GM19239 (cell line): ENCODE measurements around the gene HMGN5.
A peak's percentile ranks its signal among the peaks of the same experiment; 100 is the strongest.

ENCODE experiments used
- DNase-seq: peaks from one replicate; pipeline ENCODE4 v3.0.0; 2011; ENCODE audit warnings: low spot score; ENCODE audit not compliant: insufficient read length
- FAIRE-seq: peaks from 2 replicates; lab custom pipeline; 2011; peaks lifted over from hg19 to GRCh38; lab: Jason Lieb, UNC

HMGN5 gene

GRCh38 chrX:81201671-81202455 lies at the start of gene HMGN5, which contains the start of gene SH3BGRL:
Gene HMGN5, minus strand, starts transcription at chrX:81201913. Its CDS starts 80,364 bp downstream, at chrX:81121549.
Gene SH3BGRL, plus strand, starts transcription at chrX:81202102. Its CDS starts 99 bp downstream, at chrX:81202201.
- peak; percentile 88 for FAIRE-seq
- peak; percentile 14 for DNase-seq

- FAIRE-seq (no peak), DNase-seq (no peak)
These were observed 40.0 kb upstream of the HMGN5 start for GRCh38 chrX:81241753-81242152.

DNA sequence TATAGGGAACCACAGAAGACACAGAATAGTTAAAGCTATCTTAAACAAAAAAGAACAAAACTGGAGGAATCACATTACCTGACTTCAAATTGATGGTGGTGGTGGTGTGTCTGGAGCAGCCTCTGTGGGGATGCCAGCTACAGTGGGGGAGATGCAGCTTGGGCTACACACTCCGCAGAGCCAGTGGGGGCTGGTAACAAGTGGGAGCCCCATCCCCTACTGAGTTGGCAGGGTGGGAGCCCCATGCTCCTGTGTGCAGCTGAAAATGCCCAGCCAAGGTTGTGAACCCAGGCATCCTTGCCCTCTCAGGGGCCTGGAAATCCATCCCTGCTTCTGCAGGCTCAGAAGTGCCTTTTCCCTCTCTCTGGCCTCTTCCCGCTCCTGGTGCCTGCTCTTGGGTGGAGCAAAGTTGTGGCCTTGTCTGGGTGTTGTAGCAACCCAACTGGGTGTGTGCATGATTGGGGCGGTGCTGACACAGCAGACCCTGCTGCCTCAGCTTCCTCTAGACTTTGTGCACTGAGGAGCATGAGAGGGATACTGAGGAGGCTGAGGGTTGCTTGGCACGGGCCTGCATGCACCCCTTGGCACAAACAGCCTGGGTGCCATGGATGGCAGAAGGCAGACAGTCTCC lies 39.1 kb upstream of the HMGN5 start:
- FAIRE-seq: no peak
- DNase-seq: no peak

DNA sequence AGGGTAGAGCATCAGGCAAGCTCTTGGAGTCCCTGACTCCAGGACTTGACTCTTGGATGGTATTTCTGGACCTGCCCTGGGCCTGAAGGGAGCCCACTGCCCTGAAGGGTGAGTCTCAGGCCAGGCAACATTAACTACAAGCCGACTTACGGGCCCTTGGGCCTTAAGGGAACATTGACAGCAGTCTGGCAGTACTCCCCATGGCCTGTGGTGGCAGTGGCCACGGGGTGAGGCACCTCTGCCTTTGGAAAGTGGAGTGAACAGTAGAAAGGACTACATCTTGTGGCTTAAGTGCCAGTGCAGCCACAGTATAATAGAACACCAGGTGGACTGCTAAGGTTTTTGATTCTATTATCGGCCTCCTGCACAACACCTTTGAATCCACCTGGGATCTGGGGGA lies 36.5 kb upstream of the HMGN5 start:
- FAIRE-seq: no peak
- no peak for DNase-seq

GRCh38 chrX:81237516-81237915 lies 35.8 kb upstream of the HMGN5 start:
- no peak for FAIRE-seq

DNA sequence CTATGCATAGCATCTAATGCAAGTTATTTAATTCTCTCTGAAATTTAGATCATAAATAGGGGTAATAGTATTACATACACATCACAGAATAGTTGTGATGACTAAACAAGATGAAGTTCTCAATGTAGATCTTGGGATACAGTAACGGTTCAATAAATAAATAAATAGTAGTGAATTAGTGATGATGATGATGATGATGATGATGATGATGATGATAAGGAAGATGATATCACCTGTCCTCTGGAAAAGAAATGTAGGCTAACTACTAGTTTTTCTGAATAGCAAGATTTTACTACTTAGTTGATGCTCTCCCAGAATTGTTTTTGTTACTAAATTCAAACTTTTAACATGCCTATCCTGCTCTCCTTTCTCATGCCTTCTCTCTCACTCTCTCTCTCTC lies 30.5 kb upstream of the HMGN5 start:
- DNase-seq (no peak), FAIRE-seq (peak; percentile 26)

More at GRCh38 chrX:81237516-81237915, 35.8 kb upstream of the HMGN5 start:
- no peak for DNase-seq

GRCh38 chrX:81231476-81231875 lies 29.8 kb upstream of the HMGN5 start:
- DNase-seq: no peak
- no peak for FAIRE-seq

DNA sequence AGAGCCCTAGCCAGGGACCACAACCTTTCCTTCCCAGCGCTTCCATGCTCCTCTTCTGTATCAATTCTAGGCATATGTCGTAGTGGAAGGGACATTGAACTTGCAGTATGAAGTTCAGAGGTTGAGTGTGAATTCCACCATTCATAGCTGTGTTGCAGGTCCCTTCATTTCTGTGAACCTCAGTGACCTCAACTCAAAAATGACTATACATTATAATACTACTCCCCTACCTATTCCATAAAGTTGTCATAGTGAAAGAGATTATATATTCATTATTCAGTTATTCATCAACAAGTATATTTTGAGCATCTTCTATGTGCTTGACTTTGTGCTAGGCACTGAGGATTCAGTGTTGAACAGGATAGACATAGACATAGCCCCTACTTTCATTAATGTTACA lies 28.2 kb upstream of the HMGN5 start:
- FAIRE-seq: no peak
- no peak for DNase-seq

GRCh38 chrX:81229229-81229628 lies 27.5 kb upstream of the HMGN5 start:
- DNase-seq (no peak), FAIRE-seq (no peak)

DNA sequence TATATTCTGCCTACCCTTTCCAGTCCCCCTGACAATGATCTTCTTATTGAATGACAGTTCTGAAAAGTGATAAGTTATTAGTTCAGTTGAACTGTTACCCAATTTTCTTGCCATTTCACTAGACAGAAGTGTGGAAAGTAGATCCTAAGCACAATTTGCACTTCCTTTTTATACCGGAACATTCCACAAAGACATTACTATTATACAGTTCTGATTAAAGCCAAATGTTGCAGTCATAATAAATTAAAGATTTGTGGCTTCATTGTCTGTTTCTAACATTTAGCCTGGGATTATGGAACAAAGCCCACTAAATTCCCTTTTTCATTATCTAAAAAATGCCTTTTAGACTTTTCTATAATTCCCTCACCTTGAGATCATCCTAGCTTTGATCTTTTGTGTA lies 14.0 kb upstream of the HMGN5 start:
- DNase-seq: no peak
- no peak for FAIRE-seq

- no peak for FAIRE-seq
These were observed 7.2 kb upstream of the HMGN5 start for GRCh38 chrX:81208916-81209315.

GRCh38 chrX:81206476-81206875 lies 4.8 kb upstream of the HMGN5 start:
- FAIRE-seq: no peak
- DNase-seq: no peak

More at GRCh38 chrX:81208916-81209315, 7.2 kb upstream of the HMGN5 start:
- DNase-seq: no peak

GRCh38 chrX:81205551-81205950 lies 3.8 kb upstream of the HMGN5 start:
- DNase-seq (no peak), FAIRE-seq (no peak)

DNA sequence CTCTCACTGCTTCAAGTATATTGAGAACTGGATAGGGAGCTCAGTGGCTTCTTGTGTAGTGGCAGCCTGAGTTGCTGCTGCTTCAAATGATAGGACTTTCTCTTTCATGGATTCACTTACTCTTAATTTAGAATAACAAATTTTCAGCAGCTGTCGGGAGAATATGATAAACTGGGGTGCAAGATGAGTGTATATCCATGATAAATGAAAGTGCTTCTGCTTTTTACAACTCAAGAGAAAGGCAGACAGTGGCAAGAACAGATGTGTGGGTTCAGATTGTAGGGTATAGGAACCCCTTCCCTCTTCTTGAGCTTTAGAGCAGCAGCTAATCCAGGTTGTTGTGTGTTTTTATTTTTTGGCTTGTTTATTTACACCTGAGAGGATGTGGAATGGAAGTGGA lies 1.2 kb upstream of the HMGN5 start:
- FAIRE-seq (no peak), DNase-seq (no peak)

GRCh38 chrX:81202456-81202819 lies 725 bp upstream of the HMGN5 start:
- no peak for DNase-seq
- FAIRE-seq: peak; percentile 72

- no peak for DNase-seq
- peak; percentile 31 for FAIRE-seq
These were observed 642 bp downstream of the HMGN5 start for GRCh38 chrX:81201071-81201470.

- DNase-seq (no peak), FAIRE-seq (peak; percentile 87)
These were observed 6.0 kb downstream of the HMGN5 start for GRCh38 chrX:81195712-81196111.

GRCh38 chrX:81195259-81195658 lies 6.5 kb downstream of the HMGN5 start:
- no peak for DNase-seq
- no peak for FAIRE-seq

DNA sequence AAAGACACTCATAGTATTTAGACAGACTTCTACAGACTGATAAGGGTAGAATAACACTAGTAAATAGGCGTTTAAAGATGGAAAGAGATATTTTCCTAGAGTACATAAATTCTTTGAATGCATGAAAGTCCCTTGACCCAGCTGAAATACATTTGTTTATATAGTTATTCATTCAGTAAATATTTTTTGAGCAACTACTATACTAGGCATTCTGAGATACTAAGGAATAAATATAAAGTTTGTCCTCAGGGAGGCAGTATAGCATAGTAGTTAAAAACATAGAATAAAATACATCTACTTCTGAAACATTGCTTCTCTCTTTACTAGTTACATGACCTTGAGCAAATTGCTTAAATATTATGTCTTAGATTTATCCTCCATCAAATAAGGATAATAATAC lies 27.4 kb downstream of the HMGN5 start:
- FAIRE-seq (peak; percentile 37), DNase-seq (no peak)

DNA sequence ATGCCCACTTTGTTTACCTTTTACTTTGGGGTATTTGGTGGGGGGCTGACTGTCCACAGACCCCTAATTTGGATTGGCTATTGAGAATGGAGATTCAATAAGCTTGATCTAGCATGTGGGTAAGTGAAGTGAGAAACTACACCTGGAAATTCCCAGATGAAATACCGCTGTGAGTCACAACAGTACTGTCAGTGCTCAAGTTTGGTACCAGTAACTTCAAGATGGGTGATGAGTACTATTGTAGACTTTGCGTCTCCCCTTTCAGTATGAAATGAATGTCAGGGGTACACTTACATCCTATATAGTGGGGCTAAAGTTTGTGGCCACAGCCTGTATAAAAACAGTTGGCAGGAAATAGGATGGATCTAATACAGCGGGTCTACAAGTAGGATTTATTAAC lies 33.3 kb downstream of the HMGN5 start:
- no peak for DNase-seq
- no peak for FAIRE-seq

DNA sequence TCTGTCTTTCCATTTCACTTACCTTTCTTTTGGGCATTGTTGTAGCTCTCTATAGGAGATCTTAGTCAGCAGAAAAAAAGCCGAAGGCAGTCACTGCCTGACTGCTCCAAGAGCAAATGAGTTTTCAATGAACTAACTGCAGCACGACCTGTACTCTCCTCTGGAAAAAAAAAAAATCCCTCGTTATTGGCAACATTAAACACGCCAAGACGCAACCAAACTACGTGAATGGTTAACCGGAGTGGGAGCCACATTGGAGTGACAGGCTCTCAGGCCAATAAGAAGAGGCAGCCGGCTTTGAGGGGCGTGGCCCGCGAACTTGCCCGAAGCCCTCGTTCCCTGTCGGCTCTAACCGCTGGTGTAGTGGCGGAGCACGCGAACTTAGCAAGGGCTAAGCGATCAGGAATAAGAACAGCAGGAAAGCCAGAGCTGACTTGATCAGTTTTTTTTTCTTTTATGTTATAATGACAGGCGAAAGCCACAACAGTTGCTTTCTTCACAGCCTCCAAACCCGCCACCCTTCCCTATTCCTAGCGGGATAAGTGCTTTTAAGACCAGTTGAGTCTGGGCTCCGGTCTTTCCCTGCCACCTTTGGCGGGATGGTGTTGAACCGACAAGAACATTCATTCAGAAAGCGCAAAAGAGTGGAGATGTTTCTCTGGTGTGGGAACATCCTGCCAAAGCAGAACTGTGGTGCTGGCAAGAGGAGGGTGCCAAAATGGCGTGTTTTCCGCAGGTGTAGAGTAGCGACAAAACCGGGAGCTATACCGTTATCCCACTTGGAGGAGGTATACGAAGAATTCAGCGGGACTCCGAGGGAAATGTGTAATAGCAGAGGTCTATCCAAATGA lies 80.0 kb downstream of the HMGN5 start:
- FAIRE-seq: peak; percentile 35
- DNase-seq: peak; percentile 30
